ENCODE data around the gene COX18. TPM values are rescaled to one million over a fixed set of nuclear protein-coding genes. Genes with fewer than 3 reads are reported as not detected.

Gene COX18
- total RNA-seq, 1 experiment from 2014 or later, result 20.5 TPM

- Histone ChIP-seq H2BK5ac (ENCODE audit: insufficient read length, low read length) (no peak overlapping the region), H3K27ac (ENCODE audit: insufficient read length, low read depth, low read length) (no peak overlapping the region), H3K27me3 (ENCODE audit: insufficient read depth, low read length) (no peaks in the 10 kb centered on the region), H3K56ac (ENCODE audit: insufficient read length, low read depth, low read length) (no peak overlapping the region), H2BK20ac (ENCODE audit: low read depth, low read length, poor library complexity, severe bottlenecking) (no peak overlapping the region), H2BK15ac (ENCODE audit: low read depth, low read length) (no peak overlapping the region), H3K79me1 (ENCODE audit: insufficient read depth, low read depth, low read length, poor library complexity, severe bottlenecking) (no peaks in the 10 kb centered on the region), H3K9me3 (ENCODE audit: control insufficient read depth, low read depth, low read length) (no peaks in the 10 kb centered on the region), H3K4me2 (ENCODE audit: insufficient read depth, insufficient read length, low read length) (no peak overlapping the region), H3K14ac (ENCODE audit: insufficient read depth, low read length) (no peak overlapping the region), H3K23ac (ENCODE audit: insufficient read length, low read depth, low read length) (no peak overlapping the region), H2AFZ (ENCODE audit: low read length) (no peak overlapping the region), H3K79me2 (ENCODE audit: insufficient read depth, low read length) (no peaks in the 10 kb centered on the region; the same call in 1 of the 2 replicates), H3K18ac (ENCODE audit: insufficient read length, low read depth, low read length) (no peak overlapping the region), H3T11ph (ENCODE audit: low read length) (no peak overlapping the region), H4K5ac (ENCODE audit: insufficient read length, low read depth, low read length) (no peak overlapping the region), H2BK120ac (ENCODE audit: low read depth, low read length, poor library complexity, severe bottlenecking) (no peak overlapping the region), H4K91ac (ENCODE audit: insufficient read length, low read depth, low read length) (no peak overlapping the region), H2AK5ac (ENCODE audit: insufficient read length, low read length) (no peak overlapping the region), H3K9ac (ENCODE audit: extremely low read depth, insufficient read length, low read length) (no peak overlapping the region), H2BK12ac (ENCODE audit: insufficient read length, low read depth, low read length) (no peak overlapping the region), H4K8ac (replicated peaks; ENCODE audit: insufficient read length, low read depth, low read length) (no peak overlapping the region), H3K23me2 (ENCODE audit: insufficient read length, low read depth, low read length, poor library complexity, severe bottlenecking) (no peaks in the 10 kb centered on the region), H3K4me1 (ENCODE audit: insufficient read depth, low read length) (no peaks in the 10 kb centered on the region), H3K4ac (ENCODE audit: low read depth, low read length) (no peak overlapping the region), H4K20me1 (ENCODE audit: control insufficient read depth, insufficient read depth, insufficient read length) (no peaks in the 10 kb centered on the region)
- no peak overlapping the region for H3K27ac Mint-ChIP-seq
- no peaks in the 10 kb centered on the region for H3K9me3 Mint-ChIP-seq
- H3K4me1 Mint-ChIP-seq, result no peaks in the 10 kb centered on the region
- TF ChIP-seq CTCF (conservative IDR thresholded peaks at IDR 0.05), result no peak
- H3K27me3 Mint-ChIP-seq (ENCODE audit: low read depth), result no peaks in the 10 kb centered on the region
- peaks cover 19 to 49% (median 39%) of the 10 kb centered on the region in 3 experiments; a peak in 6 of 7 replicates for H3K36me3 Mint-ChIP-seq (ENCODE audit: insufficient read depth in 1 of 3, low read depth in 3 of 3)
- no peak overlapping the region for H3K4me3 Mint-ChIP-seq
- no peak for DNase-seq
- no CpG with 5 or more reads among the region's 3 CpGs for WGBS (ENCODE audit: extremely low coverage, insufficient read length, low lambda C conversion rate)
Measured at GRCh38 chr4:73075832-73076231, 6.3 kb upstream of the COX18 start.
